Suprapubic skin (tissue), 4 donors: ENCODE data around the gene LTBP3. TPM values are rescaled to one million over a fixed set of nuclear protein-coding genes. Genes with fewer than 3 reads are reported as not detected.

ENCODE experiments used
- DNase-seq, 2 donors: peaks; one replicate each; pipeline ENCODE4 v3.0.0-alpha.2; 2019; ENCODE audit warnings: low spot score in 2 of 2
- H3K27ac ChIP-seq: fragments of 200-600 bp; sonication (generic); one replicate; pipeline ENCODE4 v1.5.1; 2019
- H3K27me3 ChIP-seq: fragments of 200-600 bp; sonication (generic); one replicate; pipeline ENCODE4 v1.5.1; 2019
- H3K36me3 ChIP-seq: fragments of 200-600 bp; sonication (generic); one replicate; pipeline ENCODE4 v1.5.1; 2019
- H3K4me1 ChIP-seq: fragments of 200-600 bp; sonication (generic); one replicate; pipeline ENCODE4 v1.5.1; 2019
- H3K4me3 ChIP-seq: fragments of 200-600 bp; sonication (generic); one replicate; pipeline ENCODE4 v1.5.1; 2019; ENCODE audit warnings: mild to moderate bottlenecking
- H3K9me3 ChIP-seq: fragments of 200-600 bp; sonication (generic); one replicate; pipeline ENCODE4 v1.5.1; 2019
- EP300 ChIP-seq: sonication (generic); formaldehyde crosslinking; IDR thresholded peaks from one replicate; pipeline ENCODE4 v1.6.1; 2017; ENCODE audit warnings: antibody characterized with exemption
- WGBS: methylation state at CpG from one replicate; pipeline ENCODE4 v1.1.5; 2018; 5-methylcytosine and 5-hydroxymethylcytosine counted together
- total RNA-seq, 4 donors: library from RNA; depleted of rRNA; stranded (reverse); fragments of >200 nt; gene quantifications; one replicate each; pipeline ENCODE4 v1.1.0, GENCODE V29; 2016
- TF ChIP-seq, protein P1 (sequence below), 2 donors: fragments of 200-600 bp in 1 of 2; fragments of 450-650 bp in 1 of 2; sonication (generic) in 1 of 2; IDR thresholded peaks; one replicate each; pipeline ENCODE4 v1.5.1; 2016 to 2019; ENCODE audit warnings: antibody characterized with exemption in 2 of 2, mild to moderate bottlenecking in 1 of 2, moderate library complexity in 1 of 2

LTBP3 gene
- total RNA-seq, 4 donors from 2014 or later, result 65.1 to 86.7 (median 71.0) TPM

DNA sequence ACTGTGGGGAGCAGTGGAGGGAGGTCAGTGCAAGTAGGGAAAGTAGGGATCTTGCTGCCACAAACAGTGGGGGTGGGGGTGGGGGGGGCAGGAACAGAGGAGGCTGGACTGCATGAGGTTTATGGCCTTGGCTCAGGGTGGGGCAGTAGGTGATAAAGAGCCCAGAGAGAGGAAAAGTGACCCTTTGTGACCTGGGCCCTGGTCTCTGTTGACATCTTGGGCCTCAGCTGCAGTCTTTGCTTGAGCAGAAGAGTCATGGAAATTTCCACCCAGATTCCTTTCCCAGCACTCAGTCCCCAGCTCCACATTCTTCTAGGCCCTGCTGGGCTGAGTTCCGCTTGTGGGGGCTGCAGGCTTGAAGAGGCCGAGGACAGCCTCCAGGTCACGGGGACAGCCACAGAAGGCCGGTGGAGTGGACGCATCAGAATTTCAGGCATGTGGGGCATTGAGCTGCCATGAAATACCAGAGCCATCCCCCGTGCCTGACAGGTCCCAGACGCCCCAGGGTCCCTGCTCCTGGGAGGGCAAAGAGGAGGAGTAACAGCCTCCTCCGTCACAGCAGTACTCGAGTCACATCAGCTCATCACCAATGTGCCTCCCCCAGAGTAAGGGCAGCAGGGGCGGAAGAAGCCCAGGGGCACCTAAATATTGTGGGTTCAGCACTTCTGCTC lies 69.0 kb downstream of the LTBP3 start:
- peaks cover 92% of the 10 kb centered on the region for H3K4me1 ChIP-seq
- H3K4me3 ChIP-seq, result no peak overlapping the region
- 47% methylated on average over 9 of the region's 10 CpGs for WGBS
- no peaks in the 10 kb centered on the region for H3K9me3 ChIP-seq
- peak overlapping the region; percentile 99 for H3K27ac ChIP-seq
- TF ChIP-seq EP300, result peak; percentile 34
- TF ChIP-seq, protein P1, sequence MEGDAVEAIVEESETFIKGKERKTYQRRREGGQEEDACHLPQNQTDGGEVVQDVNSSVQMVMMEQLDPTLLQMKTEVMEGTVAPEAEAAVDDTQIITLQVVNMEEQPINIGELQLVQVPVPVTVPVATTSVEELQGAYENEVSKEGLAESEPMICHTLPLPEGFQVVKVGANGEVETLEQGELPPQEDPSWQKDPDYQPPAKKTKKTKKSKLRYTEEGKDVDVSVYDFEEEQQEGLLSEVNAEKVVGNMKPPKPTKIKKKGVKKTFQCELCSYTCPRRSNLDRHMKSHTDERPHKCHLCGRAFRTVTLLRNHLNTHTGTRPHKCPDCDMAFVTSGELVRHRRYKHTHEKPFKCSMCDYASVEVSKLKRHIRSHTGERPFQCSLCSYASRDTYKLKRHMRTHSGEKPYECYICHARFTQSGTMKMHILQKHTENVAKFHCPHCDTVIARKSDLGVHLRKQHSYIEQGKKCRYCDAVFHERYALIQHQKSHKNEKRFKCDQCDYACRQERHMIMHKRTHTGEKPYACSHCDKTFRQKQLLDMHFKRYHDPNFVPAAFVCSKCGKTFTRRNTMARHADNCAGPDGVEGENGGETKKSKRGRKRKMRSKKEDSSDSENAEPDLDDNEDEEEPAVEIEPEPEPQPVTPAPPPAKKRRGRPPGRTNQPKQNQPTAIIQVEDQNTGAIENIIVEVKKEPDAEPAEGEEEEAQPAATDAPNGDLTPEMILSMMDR (IDR thresholded peaks at IDR 0.05), result no peak
- H3K27me3 ChIP-seq, result no peaks in the 10 kb centered on the region
- DNase-seq, result peak; percentile 78 to 79
- no peaks in the 10 kb centered on the region for H3K36me3 ChIP-seq

Other genes with a start within 250 kb of the LTBP3 start
- gene CDC42EP2, start 243.5 kb downstream of the LTBP3 start, total RNA-seq, result 1 to 10 TPM; 1.9 to 8.3 (median 5.7) TPM
- 10 to 100 TPM; 17.8 to 35.8 (median 27.4) TPM for gene DPF2, start 224.5 kb downstream of the LTBP3 start, total RNA-seq
- gene TIGD3, start 203.6 kb downstream of the LTBP3 start, total RNA-seq, result under 1 TPM in 3 of 4 donors, not detected in 1; 0.32 to 0.76 (median 0.64) TPM
- 1 to 10 TPM; 3.9 to 6.2 (median 4.7) TPM for gene SLC25A45, start 175.7 kb downstream of the LTBP3 start, total RNA-seq
- 100 to 1,000 TPM in 1 of 4 donors, 10 to 100 TPM in 3; 56.2 to 107 (median 81.5) TPM for gene FRMD8, start 171.7 kb downstream of the LTBP3 start, total RNA-seq
- 1,000 to 10,000 TPM in 1 of 4 donors, 100 to 1,000 TPM in 3; 336 to 2,041 (median 481) TPM for gene NEAT1, start 135.6 kb downstream of the LTBP3 start, total RNA-seq
- over 10,000 TPM; 10,207 to 42,728 (median 11,538) TPM for gene MALAT1, start 59.3 kb downstream of the LTBP3 start, total RNA-seq
- 10 to 100 TPM; 63.2 to 83.6 (median 78.4) TPM for gene SCYL1, start 33.3 kb downstream of the LTBP3 start, total RNA-seq
- 10 to 100 TPM; 60.9 to 97.4 (median 77.9) TPM for gene ZNRD2, start 12.1 kb upstream of the LTBP3 start, total RNA-seq
- 100 to 1,000 TPM in 1 of 4 donors, 10 to 100 TPM in 3; 45.2 to 103 (median 72.0) TPM for gene FAM89B, start 14.2 kb upstream of the LTBP3 start, total RNA-seq
- gene EHBP1L1, start 17.7 kb upstream of the LTBP3 start, total RNA-seq, result 100 to 1,000 TPM in 1 of 4 donors, 10 to 100 TPM in 3; 40.3 to 150 (median 56.2) TPM
- 100 to 1,000 TPM in 3 of 4 donors, 10 to 100 TPM in 1; 32.6 to 183 (median 144) TPM for gene KCNK7, start 37.4 kb upstream of the LTBP3 start, total RNA-seq
- 10 to 100 TPM; 29.2 to 45.5 (median 37.0) TPM for gene MAP3K11, start 55.9 kb upstream of the LTBP3 start, total RNA-seq
- 10 to 100 TPM; 38.5 to 59.3 (median 43.6) TPM for gene PCNX3, start 57.4 kb upstream of the LTBP3 start, total RNA-seq
- gene SIPA1, start 79.7 kb upstream of the LTBP3 start, total RNA-seq, result 10 to 100 TPM; 14.9 to 21.6 (median 19.0) TPM
- gene RELA, start 104.6 kb upstream of the LTBP3 start, total RNA-seq, result 100 to 1,000 TPM in 2 of 4 donors, 10 to 100 TPM in 2; 71.7 to 111 (median 93.5) TPM
- gene KAT5, start 153.9 kb upstream of the LTBP3 start, total RNA-seq, result 100 to 1,000 TPM in 1 of 4 donors, 10 to 100 TPM in 3; 69.8 to 103 (median 77.5) TPM
- 10 to 100 TPM; 24.5 to 53.8 (median 33.7) TPM for gene RNASEH2C, start 162.4 kb upstream of the LTBP3 start, total RNA-seq
- 10 to 100 TPM; 26.3 to 55.9 (median 38.1) TPM for gene AP5B1, start 222.6 kb upstream of the LTBP3 start, total RNA-seq
- 100 to 1,000 TPM in 2 of 4 donors, 10 to 100 TPM in 2; 64.4 to 196 (median 121) TPM for gene OVOL1, start 228.7 kb upstream of the LTBP3 start, total RNA-seq